Retinal pigment epithelial cell (primary cell): ENCODE results near the gene ACOX3.
"Not testable (repeated sequence)": the region's sequence is repeated elsewhere in the genome, so short reads cannot be mapped to it uniquely, and the experiment has no call there.

ENCODE experiments used
- DNase-seq: peaks from one replicate; pipeline ENCODE4 v3.0.0-alpha.2; 2010; ENCODE audit warnings: low read depth
- H3K4me3 ChIP-seq: 2 replicates; pipeline ENCODE4 v1.5.1; 2011; ENCODE audit warnings: mild to moderate bottlenecking, low read length, control low read depth, moderate library complexity
- CTCF ChIP-seq: conservative IDR thresholded peaks from 2 replicates; pipeline ENCODE4 v1.5.1; 2011; ENCODE audit warnings: low read depth, low read length, control low read depth, inconsistent platforms

ACOX3 gene

GRCh38 chr4:8406887-8407286, 33.6 kb downstream of the ACOX3 start:
- not testable (repeated sequence) for DNase-seq, H3K4me3 ChIP-seq
- TF ChIP-seq CTCF = peak; percentile 44

GRCh38 chr4:8405516-8405875, 35.0 kb downstream of the ACOX3 start:
- H3K4me3 ChIP-seq = no peak overlapping the region
- no peak for TF ChIP-seq CTCF
- DNase-seq = no peak

- H3K4me3 ChIP-seq = no peak overlapping the region
- DNase-seq = no peak
- no peak for TF ChIP-seq CTCF
Observed at GRCh38 chr4:8404791-8405515, 35.6 kb downstream of the ACOX3 start.

GRCh38 chr4:8403976-8404375, 36.5 kb downstream of the ACOX3 start:
- TF ChIP-seq CTCF = no peak
- no peak overlapping the region for H3K4me3 ChIP-seq
- DNase-seq = no peak

GRCh38 chr4:8403173-8403753, 37.3 kb downstream of the ACOX3 start:
- no peak overlapping the region for H3K4me3 ChIP-seq
- TF ChIP-seq CTCF = peak; percentile 94
- DNase-seq = no peak

GRCh38 chr4:8402640-8403039, 37.9 kb downstream of the ACOX3 start:
- no peak for TF ChIP-seq CTCF
- H3K4me3 ChIP-seq = no peak overlapping the region
- DNase-seq = no peak

GRCh38 chr4:8402181-8402597, 38.3 kb downstream of the ACOX3 start:
- H3K4me3 ChIP-seq = no peak overlapping the region
- TF ChIP-seq CTCF = no peak
- no peak for DNase-seq
